NCI-H2171 (cell line): ENCODE results near the gene NDUFB10.
A peak's percentile ranks its signal among the peaks of the same experiment; 100 is the strongest.

Source experiments
- DNase-seq: peaks from one replicate; lab custom pipeline; 2025; lab: John Stamatoyannopoulos, UW

Gene NDUFB10

GRCh38 chr16:1984347-1985225 lies 25.2 kb downstream of the NDUFB10 start:
- no peak for DNase-seq

- no peak for DNase-seq
Measured at GRCh38 chr16:1985466-1986150, 26.3 kb downstream of the NDUFB10 start.

GRCh38 chr16:1987198-1987597 lies 27.9 kb downstream of the NDUFB10 start:
- DNase-seq = no peak

- DNase-seq = no peak
Measured at GRCh38 chr16:1989209-1990100, 30.1 kb downstream of the NDUFB10 start, which contains the start of gene SYNGR3. Gene SYNGR3 (plus strand): TSS chr16:1989970. CDS start chr16:1990103, 133 bp downstream.

GRCh38 chr16:1990101-1990350 lies 30.7 kb downstream of the NDUFB10 start:
- no peak for DNase-seq

- peak; percentile 46 for DNase-seq
Measured at GRCh38 chr16:1990351-1991134, 31.2 kb downstream of the NDUFB10 start.

GRCh38 chr16:1991135-1991551 lies 31.8 kb downstream of the NDUFB10 start:
- no peak for DNase-seq

GRCh38 chr16:1991588-1991947 lies 32.2 kb downstream of the NDUFB10 start:
- DNase-seq = no peak

GRCh38 chr16:1991948-1992703 lies 32.8 kb downstream of the NDUFB10 start:
- no peak for DNase-seq

GRCh38 chr16:1992704-1993317 lies 33.5 kb downstream of the NDUFB10 start:
- no peak for DNase-seq

GRCh38 chr16:1993731-1994131 lies 34.4 kb downstream of the NDUFB10 start:
- DNase-seq = no peak

- DNase-seq = no peak
Measured at GRCh38 chr16:1997494-1998359, 38.4 kb downstream of the NDUFB10 start.

GRCh38 chr16:1998360-1998835 lies 39.1 kb downstream of the NDUFB10 start:
- no peak for DNase-seq

- DNase-seq = no peak
Measured at GRCh38 chr16:1998852-1999801, 39.8 kb downstream of the NDUFB10 start.

- DNase-seq = no peak
Measured at GRCh38 chr16:1999866-2000514, 40.7 kb downstream of the NDUFB10 start.

GRCh38 chr16:2001035-2001434 lies 41.7 kb downstream of the NDUFB10 start:
- no peak for DNase-seq

- no peak for DNase-seq
Measured at GRCh38 chr16:2001456-2002355, 42.4 kb downstream of the NDUFB10 start.
